GM19463 (cell line): Measurements from ENCODE around the gene AP1M1.
"Not testable (repeated sequence)": the region's sequence is repeated elsewhere in the genome, so short reads cannot be mapped to it uniquely, and the experiment has no call there.

ENCODE experiments used
- ATAC-seq: cut with Tn5 transposase; IDR thresholded peaks from one replicate; pipeline ENCODE4 v1.9.1; 2021; ENCODE audit warnings: mild to moderate bottlenecking, moderate library complexity; ENCODE audit not compliant: unreplicated experiment

AP1M1 gene

DNA sequence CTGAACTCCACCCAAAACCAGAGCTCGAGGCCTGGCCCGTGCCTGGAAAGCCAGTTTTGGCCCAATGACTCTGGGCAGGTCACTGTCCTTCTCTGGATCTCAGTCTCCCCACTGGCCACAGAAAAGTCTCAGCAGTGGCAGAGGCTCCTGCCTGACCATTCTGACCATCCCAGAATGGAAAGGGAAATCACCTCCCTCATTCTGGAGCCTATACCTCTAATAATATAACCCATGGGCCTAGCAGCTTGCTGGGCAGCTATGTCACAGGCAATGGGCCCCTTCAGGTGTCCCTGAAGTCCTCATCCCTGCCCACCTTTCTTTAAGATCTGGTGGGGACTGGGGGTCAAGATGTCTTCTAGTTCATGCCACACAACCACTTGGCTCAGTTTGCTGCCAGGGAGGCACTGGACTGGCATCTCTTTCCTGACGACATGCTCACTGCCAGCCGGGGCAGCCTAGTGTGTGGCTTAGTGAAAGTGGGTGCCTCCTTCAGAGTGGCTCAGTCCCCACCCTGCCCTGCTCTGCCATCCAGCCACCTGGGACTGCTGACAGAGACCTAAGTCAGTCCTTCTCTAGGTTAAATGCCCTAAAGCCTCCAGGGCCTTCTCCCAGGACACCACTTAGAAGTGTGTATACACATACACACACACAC lies 62.6 kb downstream of the AP1M1 start:
- no peak for ATAC-seq

DNA sequence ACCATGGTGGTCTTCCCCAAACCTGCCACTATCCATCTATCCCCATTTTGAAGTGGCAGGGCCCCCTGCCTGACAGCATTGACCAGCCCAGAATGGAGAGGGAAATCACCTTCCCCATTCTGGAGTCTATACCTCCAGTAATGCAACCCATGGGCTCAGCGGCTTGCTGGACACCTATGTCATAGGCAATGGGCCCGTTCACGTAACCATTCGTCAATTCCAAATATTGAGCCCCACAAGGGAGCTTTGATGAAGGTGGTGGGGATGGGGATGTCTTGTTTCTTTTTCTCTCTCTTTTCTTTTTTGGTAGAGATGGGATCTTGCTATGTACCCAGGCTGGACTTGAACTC lies 63.1 kb downstream of the AP1M1 start:
- ATAC-seq: no peak

DNA sequence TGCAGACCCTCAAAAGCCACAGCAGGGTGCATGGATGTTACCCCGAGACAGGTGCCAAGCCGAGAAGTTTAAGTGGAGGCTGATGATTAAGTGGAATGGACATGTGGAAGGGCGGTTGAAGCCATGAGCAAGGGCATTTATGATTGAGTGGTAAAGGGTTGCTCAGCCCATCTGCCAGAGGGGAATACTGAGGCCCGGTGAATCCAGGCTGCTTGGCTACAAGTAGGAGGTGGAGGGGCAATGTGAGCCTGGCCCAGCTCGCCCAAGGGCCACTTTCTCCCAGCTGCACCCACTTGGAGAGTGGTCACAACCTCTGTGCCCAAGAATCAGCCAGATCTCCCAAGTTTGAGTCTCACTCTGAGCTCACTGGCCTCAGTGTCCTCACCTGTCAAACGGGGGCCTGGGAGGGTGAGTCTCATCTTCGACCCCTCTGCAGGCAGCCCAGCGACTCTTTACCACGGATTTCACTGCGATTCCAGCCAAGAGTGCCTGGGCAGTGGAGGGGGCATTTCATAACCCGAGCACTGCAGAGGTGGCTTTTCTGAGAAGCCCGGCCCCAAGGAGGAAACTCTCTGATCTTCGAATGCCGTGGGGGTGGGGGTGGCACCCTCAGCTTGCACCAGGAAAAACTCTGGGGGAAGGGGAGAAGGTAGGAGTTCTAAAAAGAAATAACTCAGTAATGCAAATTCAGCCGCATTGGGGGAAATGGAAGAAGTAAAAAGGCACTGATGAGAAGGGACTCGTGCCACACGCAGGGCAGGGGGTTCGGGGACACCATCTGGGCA lies 64.1 kb downstream of the AP1M1 start:
- ATAC-seq: no peak

DNA sequence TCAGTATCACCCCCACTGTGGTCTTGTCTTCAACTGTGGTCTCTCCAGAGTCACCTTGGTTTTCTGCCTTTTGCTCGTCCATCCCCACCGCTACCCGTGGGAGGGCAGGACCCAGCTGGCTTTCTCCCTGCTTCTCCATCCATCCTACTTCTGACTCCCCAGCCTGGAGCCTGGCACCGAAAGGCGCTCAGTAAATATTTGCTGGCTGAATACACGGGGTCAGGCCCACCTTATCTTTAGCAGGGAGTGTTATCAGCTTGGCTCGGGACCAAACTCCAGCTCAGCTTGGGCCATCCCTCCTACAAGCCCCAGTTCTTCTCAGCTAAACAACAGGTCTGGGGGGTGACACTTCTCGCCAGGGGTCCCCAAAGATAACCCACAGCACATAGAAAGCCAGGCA lies 64.9 kb downstream of the AP1M1 start:
- no peak for ATAC-seq

DNA sequence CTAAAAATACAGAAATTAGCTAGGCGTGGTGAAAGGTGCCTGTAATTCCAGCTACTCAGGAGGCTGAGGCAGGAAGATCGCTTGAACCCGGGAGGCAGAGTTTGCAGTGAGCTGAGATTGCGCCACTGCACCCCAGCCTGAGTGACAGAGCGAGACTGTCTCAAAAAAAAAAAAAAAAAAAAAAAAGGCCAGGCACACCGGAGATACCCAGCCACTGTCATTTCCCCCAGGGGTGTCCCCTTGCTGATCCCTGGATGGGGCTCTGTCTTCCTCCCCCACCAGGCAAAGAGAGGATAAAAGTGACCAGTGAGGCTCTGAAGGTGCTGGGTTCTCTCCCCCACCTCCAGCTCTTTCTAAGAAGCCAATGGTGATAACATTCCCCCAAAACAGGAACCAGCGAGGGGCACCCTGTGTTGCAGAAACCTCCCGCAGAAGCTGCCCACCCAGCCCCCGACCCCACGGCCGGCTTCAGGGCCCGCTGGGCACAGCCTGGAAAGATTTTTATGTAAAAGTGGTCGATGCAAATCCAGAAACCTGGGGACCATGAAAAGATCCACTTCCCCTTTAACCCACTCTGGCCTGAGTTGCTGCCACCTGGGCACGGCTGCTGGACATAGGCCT lies 65.5 kb downstream of the AP1M1 start:
- ATAC-seq: no peak

DNA sequence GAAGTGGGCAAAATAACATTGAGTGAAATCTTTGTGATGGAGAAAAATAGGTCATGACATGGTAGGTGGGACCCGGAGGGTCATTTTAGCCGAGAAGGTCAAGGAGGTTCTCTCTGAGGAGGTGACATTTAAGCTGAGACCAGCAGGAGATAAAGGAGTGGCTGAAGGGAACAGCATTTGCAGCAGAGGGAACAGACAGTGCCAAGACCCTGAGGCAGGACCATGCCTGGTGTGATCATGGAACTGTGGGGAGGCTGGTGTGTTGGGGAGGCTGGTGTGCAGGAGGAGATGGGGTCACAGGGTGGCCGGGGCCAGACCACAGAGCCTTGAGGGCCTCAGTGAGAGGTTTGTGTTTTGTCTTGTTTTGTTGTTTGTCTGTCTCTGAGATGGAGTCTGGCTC lies 67.5 kb downstream of the AP1M1 start:
- no peak for ATAC-seq

DNA sequence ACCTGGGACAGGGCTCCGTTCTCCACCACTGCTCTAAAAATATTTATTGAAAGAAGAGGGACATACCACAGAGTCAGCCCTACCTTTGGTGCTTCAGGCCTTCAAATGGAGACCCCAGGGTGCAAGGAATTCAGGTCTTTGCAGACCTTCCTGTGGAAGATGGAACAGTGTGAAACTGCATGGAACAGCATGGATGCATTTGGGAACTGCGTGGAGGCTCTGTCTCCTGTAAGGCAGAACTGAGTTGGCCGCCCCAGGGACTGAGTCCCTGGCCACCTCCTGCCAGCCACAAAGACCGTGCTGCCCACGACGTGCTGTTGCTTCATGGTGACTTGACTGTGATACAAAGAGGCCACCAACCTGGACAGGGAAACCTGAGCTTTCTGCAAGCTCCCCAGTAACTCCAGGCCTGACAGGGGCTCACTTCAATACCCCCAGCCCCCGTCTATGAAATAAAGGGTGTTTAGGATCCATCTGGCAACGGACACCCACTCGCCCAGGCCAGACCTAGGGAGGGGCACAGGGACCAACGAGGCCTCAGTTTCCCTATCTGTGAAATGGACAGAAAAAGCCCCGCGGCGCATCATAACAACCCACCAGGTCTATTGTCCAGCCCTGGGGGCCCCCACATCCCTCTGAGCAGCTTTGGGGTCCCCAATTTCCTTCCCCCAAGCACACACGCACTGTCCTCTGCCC lies 68.3 kb downstream of the AP1M1 start:
- ATAC-seq: no peak

DNA sequence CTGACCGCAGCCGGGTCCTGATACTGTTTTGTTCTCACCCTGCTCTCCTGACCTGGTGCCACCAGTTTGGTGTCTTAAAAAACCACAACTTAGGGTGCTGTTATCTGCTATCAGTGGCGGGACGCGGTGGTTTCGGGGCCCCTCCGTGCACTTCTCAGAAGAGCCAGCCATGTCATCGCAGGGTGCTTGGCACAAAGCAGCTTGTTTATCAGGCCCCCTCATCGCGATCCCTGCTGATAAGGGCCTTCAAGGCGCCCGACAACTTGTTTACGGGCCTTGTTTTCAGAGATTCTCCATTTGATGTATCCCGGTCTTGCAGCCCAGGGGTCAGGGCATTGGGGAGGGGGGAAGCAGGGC lies 68.9 kb downstream of the AP1M1 start:
- no peak for ATAC-seq

DNA sequence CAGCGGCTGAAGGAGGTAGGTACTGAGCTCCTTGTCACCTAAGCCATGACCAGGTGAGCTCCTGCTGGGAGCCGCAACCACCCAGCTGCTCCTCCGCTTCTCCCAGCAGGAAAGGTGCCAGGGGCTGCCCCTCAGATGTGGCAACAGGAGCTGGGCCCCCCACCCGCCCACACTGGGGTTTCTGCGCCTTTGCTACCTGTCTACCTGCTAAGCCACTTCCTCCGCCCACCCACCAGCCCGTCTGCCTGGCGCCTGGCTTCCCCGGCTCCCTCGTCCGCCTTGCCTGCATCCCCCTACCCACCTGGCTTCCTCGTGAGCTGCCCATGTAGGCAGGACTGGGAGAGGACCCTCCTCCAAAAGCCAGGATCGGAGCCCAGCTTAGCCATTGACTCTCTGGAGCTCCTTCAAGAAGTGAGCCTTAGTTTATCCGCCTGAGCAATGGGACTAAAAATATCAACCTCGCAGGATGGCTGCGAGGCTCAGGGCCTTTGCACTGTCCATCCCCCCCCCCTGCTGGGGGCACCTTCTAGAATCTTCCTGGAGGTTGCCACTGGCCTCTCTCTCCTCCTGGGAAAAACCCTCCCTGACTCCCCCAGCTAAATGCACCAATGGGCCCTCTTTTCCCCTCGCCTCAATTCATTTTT lies 71.1 kb downstream of the AP1M1 start:
- ATAC-seq: no peak

DNA sequence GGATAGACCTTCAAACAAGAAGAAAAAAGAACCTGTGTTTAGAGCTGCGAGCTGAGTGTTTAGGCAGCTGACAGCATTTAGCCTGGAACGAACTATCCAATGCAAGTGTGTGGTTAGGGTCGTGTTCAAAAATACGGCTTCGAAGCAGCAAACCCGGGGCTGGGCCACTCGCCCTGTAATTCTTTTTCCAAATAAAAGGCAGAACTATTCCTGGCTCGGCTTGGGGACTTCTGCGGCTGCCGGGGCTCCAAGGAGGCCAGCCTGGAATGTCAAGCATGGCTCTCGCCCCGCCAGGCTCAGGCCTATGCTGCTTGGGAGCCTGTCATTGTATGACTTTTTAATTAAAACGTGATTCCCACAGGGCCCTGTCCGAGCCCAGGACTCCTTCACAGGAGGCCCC lies 75.2 kb downstream of the AP1M1 start:
- no peak for ATAC-seq

DNA sequence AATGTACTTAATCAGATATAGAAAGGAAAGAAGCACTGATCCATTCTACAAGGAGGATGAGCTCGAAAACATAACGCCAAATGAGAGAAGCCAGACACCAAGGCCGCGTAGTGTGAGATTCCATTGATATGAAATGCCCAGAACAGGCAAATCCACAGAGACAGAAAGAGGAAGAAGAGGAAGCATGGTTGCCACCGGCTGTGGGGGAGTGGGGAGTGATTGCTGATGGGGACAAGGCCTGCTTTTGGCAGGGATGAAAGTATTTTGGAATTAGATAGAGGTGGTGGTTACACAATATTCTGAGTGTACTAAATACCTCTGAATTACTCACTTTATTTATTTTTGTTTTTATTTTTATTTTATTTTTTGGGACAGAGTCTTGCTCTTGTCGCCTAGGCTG lies 76.7 kb downstream of the AP1M1 start:
- ATAC-seq: no peak

DNA sequence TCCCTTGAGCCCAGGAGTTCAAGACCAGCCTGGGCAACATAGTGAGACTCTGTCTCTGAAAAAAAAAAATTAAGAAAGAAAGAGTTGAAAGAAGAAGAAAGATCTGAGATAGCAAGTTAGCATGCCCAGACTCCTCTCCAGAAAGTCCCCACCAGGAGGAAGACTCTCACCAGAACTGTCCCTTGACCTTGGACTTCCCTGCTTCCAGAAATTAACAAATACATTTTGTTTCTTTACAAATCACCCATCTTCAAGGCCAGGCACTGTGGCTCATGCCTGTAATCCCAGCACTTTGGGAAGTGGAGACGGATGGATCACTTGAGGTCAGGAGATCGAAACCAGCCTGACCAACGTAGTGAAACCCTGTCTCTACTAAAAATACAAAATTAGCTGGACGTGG lies 82.6 kb downstream of the AP1M1 start:
- ATAC-seq: no peak

DNA sequence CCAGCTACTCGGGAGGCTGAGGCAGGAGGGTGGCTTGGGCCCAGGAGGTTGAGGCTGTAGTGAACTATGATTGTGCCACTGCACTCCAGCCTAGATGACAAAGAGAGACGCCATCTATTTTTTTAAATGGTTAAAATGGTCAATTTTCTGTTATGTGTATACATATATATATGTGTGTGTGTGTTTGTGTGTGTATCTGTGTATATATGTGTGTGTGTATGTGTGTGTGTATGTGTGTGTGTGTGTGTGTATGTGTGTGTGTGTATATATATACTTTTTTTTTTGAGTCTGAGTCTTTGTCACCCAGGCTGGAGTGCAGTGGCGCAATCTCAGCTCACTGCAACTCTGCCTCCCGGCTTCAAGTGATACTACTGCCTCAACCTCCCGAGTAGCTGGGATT lies 84.0 kb downstream of the AP1M1 start:
- ATAC-seq: no peak

DNA sequence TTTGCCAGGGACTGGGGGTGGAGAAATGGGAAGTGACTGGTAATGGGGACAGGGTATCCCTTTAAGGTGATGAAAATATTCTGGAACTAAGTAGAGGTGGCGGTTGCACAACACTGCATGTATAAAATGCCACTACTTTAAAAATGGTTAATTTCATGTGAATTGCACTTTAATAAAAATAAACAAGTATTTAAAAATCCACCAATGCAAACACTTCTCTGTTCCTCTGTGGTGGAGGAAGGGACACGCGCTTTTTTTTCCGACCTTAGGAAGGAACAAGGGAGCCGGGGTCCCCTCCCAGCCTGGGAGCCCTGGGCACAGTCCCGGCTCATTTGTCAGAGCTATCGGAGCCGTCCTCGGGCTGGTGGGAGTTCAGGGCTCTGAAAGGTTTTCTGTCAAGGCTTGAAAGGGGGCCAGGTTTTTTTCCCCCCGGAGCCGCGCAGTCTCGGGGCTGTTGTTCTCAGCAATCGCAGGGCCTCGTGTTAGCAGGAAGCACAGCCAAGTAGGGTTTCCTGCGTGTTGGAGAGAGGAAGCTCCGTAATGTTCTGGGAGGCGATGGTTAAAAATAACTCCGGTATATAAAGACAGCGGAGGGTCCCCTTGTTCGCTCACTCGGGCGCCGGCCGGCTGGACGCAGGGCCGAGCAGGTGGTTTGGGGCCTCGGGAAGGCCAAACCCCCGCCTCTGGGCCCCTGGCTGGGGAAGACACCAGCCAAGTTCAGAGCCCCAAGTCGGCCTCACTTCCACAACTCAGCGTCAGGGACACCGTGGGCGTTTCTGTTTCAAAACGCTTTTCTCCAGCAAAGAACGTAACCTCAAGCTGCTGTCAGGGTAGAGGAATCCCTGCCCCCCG lies 85.7 kb downstream of the AP1M1 start:
- no peak for ATAC-seq

DNA sequence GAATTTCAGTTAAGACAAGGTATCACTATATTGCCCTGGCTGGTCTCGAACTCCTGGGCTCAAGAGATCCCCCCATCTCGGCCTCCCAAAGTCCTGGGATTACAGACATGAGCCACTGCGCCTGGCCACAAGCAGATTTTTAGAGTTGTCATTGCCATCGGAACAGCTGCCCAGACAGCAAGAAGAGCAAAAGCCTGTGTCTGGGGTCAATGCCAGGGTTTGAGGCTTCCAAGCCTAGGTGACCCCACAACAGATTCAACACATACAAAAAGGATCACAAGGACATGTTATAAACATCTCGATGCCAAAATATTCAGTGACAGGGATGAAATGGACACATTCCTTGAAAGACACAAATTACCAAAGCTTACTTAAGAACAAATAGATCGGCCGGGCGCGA lies 86.8 kb downstream of the AP1M1 start:
- no peak for ATAC-seq

DNA sequence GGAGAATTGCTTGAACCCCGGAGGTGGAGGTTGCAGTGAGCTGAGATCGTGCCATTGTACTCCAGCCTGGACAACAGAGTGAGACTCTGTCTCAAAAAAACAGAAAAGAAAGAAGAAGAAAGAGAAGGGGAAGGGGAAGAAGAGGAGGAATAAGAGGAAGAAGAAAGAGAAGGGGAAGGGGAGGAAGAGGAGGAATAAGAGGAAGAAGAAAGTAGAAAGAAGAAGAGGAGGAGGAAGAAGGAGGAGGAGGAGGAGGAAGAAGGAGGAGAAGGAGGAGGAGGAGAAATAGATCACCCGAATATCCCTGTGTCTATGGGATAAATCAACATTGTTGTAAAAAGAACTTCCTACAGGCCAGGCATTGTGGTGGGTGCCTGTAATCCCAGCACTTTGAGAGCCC lies 87.4 kb downstream of the AP1M1 start:
- not testable (repeated sequence) for ATAC-seq

DNA sequence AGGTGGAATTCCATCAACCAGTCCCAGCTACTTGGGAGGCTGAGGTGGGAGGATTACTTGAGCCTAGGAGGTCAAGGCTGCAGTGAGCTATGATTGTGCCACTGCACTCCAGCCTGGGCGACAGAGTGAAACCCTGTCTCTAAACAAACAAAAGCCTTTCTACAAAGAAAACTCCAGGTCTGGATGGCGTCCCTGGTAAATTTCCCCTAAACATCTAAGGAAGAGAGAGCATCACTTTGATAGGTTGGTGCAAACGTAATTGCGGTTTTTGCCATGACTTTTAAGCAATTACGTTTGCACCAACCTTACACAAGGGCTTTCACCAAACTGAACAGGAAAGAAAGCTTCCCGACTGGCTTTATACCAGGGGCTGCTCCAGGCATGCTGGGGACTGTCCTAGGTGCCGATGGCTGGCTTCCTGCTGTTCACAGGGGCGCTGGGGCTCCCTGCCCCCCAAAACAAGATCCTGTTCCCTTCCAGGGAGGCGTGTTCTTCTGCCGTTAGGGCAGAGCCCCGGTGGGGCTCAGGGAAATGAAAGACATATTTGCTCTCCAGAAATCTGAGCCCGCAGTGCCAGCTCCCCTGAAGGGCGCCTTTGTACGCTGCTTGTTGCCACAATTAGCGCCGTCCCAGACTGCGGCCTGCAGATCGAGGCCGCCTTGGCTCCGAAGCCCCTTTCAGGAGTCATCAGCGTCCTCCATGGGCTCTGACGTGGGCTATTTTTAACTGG lies 88.2 kb downstream of the AP1M1 start:
- ATAC-seq: no peak

DNA sequence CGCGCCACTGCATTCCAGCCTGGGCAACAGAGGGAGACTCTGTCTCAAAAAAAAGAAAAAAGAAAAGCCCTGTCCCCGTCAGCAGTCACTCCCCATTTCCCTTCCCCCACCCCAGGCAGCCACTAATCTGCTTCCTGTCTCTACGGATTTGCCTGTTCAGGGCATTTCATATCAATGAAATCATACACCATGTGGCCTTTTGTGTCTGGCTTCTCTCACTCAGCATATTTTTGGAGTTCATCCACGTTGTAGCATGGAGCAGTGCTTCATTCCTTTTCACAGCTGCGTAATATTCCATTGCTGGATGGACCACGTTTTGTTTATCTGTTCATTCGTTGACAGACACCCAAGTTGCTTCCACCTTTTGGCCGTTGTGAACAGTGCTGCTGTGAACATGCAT lies 90.8 kb downstream of the AP1M1 start:
- no peak for ATAC-seq

DNA sequence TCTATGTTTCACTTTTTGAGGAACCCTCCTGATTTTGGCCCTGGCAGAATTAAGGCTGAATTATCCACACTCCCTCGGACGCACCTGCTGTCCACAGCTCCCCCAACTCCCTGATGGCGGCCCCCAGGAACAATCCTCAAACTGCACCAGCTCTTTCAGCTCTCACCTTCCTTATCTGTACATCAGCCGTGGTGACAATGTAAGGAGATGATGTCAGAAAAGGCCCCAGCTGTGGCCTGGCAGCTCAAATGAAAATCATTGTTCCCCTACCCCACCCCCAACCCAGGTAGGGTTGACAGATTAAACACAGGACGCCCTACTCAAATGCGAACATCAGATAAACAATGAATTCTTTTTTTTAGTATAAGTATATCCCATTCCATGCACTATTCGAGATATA lies 91.9 kb downstream of the AP1M1 start:
- no peak for ATAC-seq

DNA sequence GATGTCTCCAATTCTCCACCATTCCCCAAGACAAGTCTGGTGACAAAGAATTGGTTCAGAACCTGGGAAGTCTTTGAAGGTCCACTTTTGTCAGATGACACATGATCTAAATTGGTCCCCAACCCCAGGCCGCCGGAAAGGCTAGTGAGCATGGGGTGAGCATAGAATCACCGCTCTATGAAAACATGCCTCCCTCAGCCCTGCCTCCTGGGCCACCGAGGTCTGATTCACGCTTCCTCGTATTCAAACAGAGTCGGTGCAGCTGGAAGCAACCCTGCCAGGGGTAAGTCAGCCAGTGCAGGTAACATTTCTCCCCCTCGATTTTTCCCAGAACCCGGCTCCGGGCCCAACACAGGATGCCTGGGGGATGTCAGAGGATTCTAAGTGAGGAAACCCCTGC lies 93.0 kb downstream of the AP1M1 start:
- no peak for ATAC-seq
